ENCODE results near the gene GTF2E1. TPM values are rescaled to one million over a fixed set of nuclear protein-coding genes. Genes with fewer than 3 reads are reported as not detected.
"Not testable (repeated sequence)": the region's sequence is repeated elsewhere in the genome, so short reads cannot be mapped to it uniquely, and the experiment has no call there.

Gene GTF2E1
- total and polyA plus RNA-seq, 2 donors (not counting 1 experiment from before 2014, with no cell fraction given), result 6.0 to 24.7 TPM

GRCh38 chr3:120713262-120713661, 29.3 kb upstream of the GTF2E1 start:
- ChIA-PET POLR2A (no interaction called here), CTCF (interaction anchor here (0.7 kb wide), 1 partner anchor 35 kb away, joined by 3 read pairs; no protein-coding TSS in a partner anchor)
- no peaks in the 10 kb centered on the region for H3K79me2 ChIP-seq (ENCODE audit: control insufficient read depth, insufficient read depth, low read length)
- no peaks in the 10 kb centered on the region for H3K36me3 ChIP-seq (replicated peaks in 1 of 2; ENCODE audit: control extremely low read depth in 1 of 2, control insufficient read depth in 1 of 2, extremely low read depth in 1 of 2, insufficient read depth in 2 of 2, low read length in 1 of 2)
- no peak overlapping the region for H3K27ac Mint-ChIP-seq
- DNase-seq (no peak), ATAC-seq (ENCODE audit: low read depth) (no peak)
- peaks cover 10% of the 10 kb centered on the region for H3K4me1 Mint-ChIP-seq
- no peaks in the 10 kb centered on the region for H3K27me3 Mint-ChIP-seq
- intact Hi-C loops (cut with micrococcal nuclease), result no loop called here
- H3K4me2 ChIP-seq (replicated peaks; ENCODE audit: low read depth, low read length, poor library complexity, severe bottlenecking), result no peak overlapping the region
- no peaks in the 10 kb centered on the region for H4K20me1 ChIP-seq (ENCODE audit: control insufficient read depth, insufficient read depth, low read length, poor library complexity, severe bottlenecking)
- no peaks in the 10 kb centered on the region for H3K27me3 ChIP-seq (replicated peaks in 1 of 4; ENCODE audit: control extremely low read depth in 1 of 4, control insufficient read depth in 3 of 4, insufficient read depth in 4 of 4, low read length in 3 of 4)
- H2AFZ ChIP-seq (ENCODE audit: insufficient read depth, low read depth, low read length, poor library complexity, severe bottlenecking), result no peak overlapping the region
- TF ChIP-seq EZH2 (IDR thresholded peaks at IDR 0.05; ENCODE audit: borderline replicate concordance, insufficient read depth, low read depth, low read length, poor library complexity, severe bottlenecking) (no peak), CTCF (IDR thresholded peaks at IDR 0.05) (no peak)
- no peak overlapping the region for H3K4me3 ChIP-seq (ENCODE audit: control extremely low read depth in 1 of 5, extremely low read depth in 1 of 5, insufficient read depth in 1 of 5, low read depth in 2 of 5, low read length in 4 of 5)
- no peaks in the 10 kb centered on the region for H3K9me3 ChIP-seq (ENCODE audit: control extremely low read depth in 1 of 3, control insufficient read depth in 2 of 3, insufficient read depth in 1 of 3, low read length in 2 of 3)
- peaks cover 2 to 10% of the 10 kb centered on the region in 2 donors for H3K4me1 ChIP-seq (ENCODE audit: control insufficient read depth in 2 of 2, insufficient read depth in 2 of 2, low read length in 2 of 2)
- no peak overlapping the region for H3K4me3 Mint-ChIP-seq
- H3K27ac ChIP-seq (ENCODE audit: low read length in 2 of 2), result no peak overlapping the region
- no peaks in the 10 kb centered on the region for H3K9me3 Mint-ChIP-seq (ENCODE audit: insufficient read depth)
- no peak overlapping the region for H3K9ac ChIP-seq (ENCODE audit: low read length)

- POLR2A ChIA-PET; H3K79me2 ChIP-seq (ENCODE audit: control insufficient read depth, insufficient read depth, low read length); H3K27me3 ChIP-seq (replicated peaks in 1 of 4; ENCODE audit: control extremely low read depth in 1 of 4, control insufficient read depth in 3 of 4, insufficient read depth in 4 of 4, low read length in 3 of 4); H4K20me1 ChIP-seq (ENCODE audit: control insufficient read depth, insufficient read depth, low read length, poor library complexity, severe bottlenecking); H3K27me3 Mint-ChIP-seq; CTCF ChIA-PET; H3K36me3 ChIP-seq (replicated peaks in 1 of 2; ENCODE audit: control extremely low read depth in 1 of 2, control insufficient read depth in 1 of 2, extremely low read depth in 1 of 2, insufficient read depth in 2 of 2, low read length in 1 of 2); H3K9me3 ChIP-seq (ENCODE audit: control extremely low read depth in 1 of 3, control insufficient read depth in 2 of 3, insufficient read depth in 1 of 3, low read length in 2 of 3); ATAC-seq (ENCODE audit: low read depth); H3K9me3 Mint-ChIP-seq (ENCODE audit: insufficient read depth): not testable (repeated sequence)
- peak overlapping the region; percentile 5 for H3K4me2 ChIP-seq (replicated peaks; ENCODE audit: low read depth, low read length, poor library complexity, severe bottlenecking)
- H3K9ac ChIP-seq (ENCODE audit: low read length), result peak overlapping the region; percentile 23
- H3K4me1 ChIP-seq (ENCODE audit: control insufficient read depth in 2 of 2, insufficient read depth in 2 of 2, low read length in 2 of 2), result peaks cover 16 to 19% of the 10 kb centered on the region in 2 donors
- H3K27ac Mint-ChIP-seq, result peak overlapping the region; percentile 74
- H3K4me1 Mint-ChIP-seq, result peaks cover 32% of the 10 kb centered on the region
- H3K27ac ChIP-seq (ENCODE audit: low read length in 2 of 2), result peak overlapping the region in 1 of 2 donors; percentile 33
- intact Hi-C loops (cut with micrococcal nuclease), result loop anchor here (2.0 kb wide), 1 partner anchor 24 kb away; the partner anchor contains the start of genes GTF2E1 and RABL3
- peak; percentile 15 for DNase-seq
- peak overlapping the region in 3 of 5 experiments; percentile 7 to 42 (median 26) for H3K4me3 ChIP-seq (ENCODE audit: control extremely low read depth in 1 of 5, extremely low read depth in 1 of 5, insufficient read depth in 1 of 5, low read depth in 2 of 5, low read length in 4 of 5)
- H2AFZ ChIP-seq (ENCODE audit: insufficient read depth, low read depth, low read length, poor library complexity, severe bottlenecking), result peak overlapping the region; percentile 42
- H3K4me3 Mint-ChIP-seq, result peak overlapping the region; percentile 53
- 81% methylated on average over 19 of the region's 20 CpGs for WGBS (ENCODE audit: insufficient coverage)
These were observed 23.2 kb upstream of the GTF2E1 start for GRCh38 chr3:120719167-120719834.

Measured in B cell (primary cell).